Umbilical cord (tissue), 2 donors: ENCODE measurements around the gene RFX3. TPM values are rescaled to one million over a fixed set of nuclear protein-coding genes. Genes with fewer than 3 reads are reported as not detected.

Experiments used
- DNase-seq: peaks from one replicate; pipeline ENCODE4 v3.0.0-alpha.2; 2015; ENCODE audit warnings: low spot score
- total RNA-seq: library from RNA; depleted of rRNA; stranded (reverse); fragments of >200 nt; gene quantifications from one replicate; pipeline ENCODE4 v1.2.3, GENCODE V29; 2014; ENCODE audit warnings: low replicate concordance; ENCODE audit not compliant: insufficient read depth

The RFX3 gene
- total RNA-seq, 1 donor from 2014 or later, result 11.3 TPM

DNA sequence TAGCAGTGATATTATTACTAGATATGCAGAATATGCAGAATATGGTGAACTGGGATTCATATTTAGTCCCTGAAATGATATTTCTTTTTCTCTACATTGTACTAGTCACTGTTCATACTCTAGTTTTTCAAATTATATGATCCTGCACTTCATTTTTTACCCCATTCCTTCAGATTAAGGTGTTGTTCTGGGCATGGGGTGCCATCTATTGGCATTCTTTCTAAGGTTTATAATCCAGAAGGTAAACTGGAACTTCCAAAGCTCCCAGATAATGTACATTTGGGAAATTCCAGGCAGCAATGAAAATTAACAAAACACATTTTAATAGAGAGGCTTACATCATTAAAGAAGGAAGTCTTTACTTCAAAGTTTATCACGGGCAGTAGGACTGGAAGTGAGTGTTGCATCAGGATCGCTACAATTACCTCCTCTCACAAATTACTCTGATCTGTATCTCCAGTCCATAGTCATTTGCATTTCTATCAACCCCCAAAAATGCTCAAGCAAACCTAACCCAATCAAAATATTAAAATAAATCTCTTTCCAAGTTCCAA lies 12.5 kb downstream of the RFX3 start:
- DNase-seq, result no peak

DNA sequence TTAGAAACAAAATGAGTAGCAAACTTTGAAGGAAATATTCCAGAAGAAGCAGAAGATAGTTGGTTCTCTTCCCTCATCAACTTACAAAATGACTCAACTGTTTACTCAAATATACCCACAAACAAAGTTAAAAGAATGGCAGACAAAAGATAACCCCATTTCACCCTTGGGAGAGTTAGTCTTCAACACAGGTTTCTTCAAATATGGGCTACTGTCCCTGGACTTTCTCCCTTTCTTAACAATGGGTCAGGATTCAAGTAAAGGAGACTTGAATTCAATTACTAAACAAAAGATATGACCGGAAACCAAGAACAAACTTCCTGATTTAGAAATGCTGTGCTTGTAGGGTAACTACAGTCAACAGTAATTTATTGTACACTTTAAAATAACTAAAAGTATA lies 14.2 kb downstream of the RFX3 start:
- no peak for DNase-seq

DNA sequence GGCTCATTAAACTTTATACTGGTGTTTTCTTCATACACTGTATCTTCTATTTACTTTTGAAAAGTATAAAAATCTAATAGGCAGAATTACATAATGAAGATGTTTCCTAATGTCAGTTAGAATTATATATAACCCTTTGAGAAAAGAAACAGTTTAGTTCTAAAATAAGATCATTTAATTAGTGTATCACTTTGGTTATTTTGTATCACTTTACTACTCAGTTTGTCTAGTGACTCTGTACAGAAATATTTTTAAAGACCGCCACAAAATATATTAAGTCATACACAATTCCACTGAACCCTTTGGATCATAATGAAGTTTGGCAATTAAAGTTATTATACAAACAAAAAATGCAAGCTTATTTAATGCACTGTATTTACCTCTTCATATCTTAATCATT lies 15.0 kb downstream of the RFX3 start:
- no peak for DNase-seq

GRCh38 chr9:3509926-3510325 lies 15.9 kb downstream of the RFX3 start:
- DNase-seq, result no peak

DNA sequence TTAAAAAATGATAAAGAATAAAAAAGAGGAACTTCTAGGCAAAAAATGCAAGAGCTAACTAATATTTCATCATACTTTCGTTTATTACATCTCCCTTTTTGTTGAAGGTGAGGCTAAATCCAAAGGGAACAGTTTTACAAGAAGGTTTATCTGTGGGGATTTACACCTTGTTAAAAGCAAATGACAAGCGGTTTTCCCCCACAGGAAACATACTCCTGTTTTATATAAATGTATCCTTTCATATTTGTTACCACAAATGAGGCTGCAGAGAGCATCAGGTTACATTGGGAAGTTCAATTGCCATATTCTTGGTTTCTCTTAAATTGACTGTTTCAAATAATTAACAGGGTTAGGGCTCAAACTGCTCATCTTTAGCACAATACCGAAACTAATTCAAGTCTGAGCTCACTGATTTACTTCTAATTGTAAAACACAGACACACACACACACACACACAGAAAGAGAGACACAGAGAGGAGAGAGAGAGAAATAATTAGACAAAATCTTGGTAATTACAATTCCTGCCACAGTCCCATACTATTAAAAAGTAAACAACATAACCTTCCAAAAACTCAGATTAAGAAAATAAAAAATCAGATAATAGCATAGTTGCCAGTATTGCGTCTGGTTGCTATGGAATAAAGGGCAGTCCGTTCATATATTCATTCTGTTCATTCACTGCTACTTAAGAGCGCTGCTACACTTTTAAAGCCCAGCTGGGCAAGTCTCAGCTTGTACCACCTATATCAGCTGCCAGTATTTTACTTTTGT lies 17.1 kb downstream of the RFX3 start:
- peak; percentile 14 for DNase-seq

- DNase-seq, result no peak
These were observed 17.7 kb downstream of the RFX3 start for GRCh38 chr9:3508078-3508431.

- DNase-seq, result peak; percentile 3
These were observed 18.3 kb downstream of the RFX3 start for GRCh38 chr9:3507395-3508077.

- DNase-seq, result no peak
These were observed 19.6 kb downstream of the RFX3 start for GRCh38 chr9:3506164-3506563.

GRCh38 chr9:3502560-3503398 lies 23.0 kb downstream of the RFX3 start:
- no peak for DNase-seq

- DNase-seq, result no peak
These were observed 25.8 kb downstream of the RFX3 start for GRCh38 chr9:3500044-3500443.

- DNase-seq, result no peak
These were observed 27.1 kb downstream of the RFX3 start for GRCh38 chr9:3498691-3499090.

GRCh38 chr9:3497857-3498256 lies 27.9 kb downstream of the RFX3 start:
- no peak for DNase-seq

DNA sequence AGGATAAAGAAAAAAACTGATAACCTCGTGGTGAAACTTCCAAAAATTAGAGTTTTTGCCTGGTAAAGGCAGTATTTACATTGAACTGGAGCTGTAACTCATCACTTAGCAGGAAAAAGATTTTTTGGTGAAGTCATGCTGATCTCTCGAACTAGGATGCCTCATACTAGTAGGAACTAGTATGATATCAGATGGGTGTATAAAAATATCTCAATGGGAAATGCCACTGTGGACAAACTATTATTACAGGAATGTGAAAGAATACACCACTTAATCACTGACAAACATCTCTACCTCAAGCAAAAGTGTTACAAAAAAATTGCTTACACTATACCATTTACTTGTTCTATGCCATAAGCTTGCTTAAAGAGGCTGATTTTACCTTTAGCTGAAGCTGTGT lies 28.4 kb downstream of the RFX3 start:
- no peak for DNase-seq

GRCh38 chr9:3495855-3496254 lies 29.9 kb downstream of the RFX3 start:
- DNase-seq, result no peak

DNA sequence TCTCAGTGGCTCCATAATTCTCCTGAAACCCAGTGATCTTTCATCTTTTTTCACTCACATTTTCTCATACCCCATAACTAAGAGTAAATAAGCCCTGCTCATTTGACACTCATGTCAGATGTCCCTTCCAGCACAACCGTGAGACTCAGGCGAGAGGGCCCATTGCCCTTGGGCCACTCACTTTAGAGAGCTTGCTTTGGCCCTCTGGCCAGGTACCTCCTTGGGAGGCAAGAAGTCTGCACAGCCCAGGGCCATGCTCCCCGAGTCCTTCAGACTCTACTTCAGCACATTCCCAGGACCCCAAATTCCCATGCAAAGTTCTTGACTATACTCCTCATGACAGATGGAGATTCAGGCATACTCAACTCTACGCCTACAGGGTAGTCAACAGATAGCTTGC lies 33.6 kb downstream of the RFX3 start:
- no peak for DNase-seq

DNA sequence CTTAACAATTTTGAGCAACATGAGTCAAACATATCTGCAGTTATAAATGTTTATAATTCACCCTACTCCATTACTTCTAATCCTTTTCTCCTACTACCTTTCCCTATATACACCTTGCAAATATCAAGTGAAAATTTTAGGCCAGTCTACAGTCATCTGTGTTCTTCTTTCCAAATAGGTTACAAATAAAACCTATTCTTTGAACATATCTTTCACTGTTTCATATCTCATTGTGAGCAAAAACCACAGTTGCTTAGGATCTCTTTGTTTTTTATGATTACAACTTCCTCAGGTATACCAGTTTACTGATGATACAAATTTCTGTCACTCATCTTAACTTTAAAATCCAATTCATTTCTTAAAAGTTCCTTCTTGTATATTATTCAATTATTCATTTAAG lies 34.4 kb downstream of the RFX3 start:
- no peak for DNase-seq

DNA sequence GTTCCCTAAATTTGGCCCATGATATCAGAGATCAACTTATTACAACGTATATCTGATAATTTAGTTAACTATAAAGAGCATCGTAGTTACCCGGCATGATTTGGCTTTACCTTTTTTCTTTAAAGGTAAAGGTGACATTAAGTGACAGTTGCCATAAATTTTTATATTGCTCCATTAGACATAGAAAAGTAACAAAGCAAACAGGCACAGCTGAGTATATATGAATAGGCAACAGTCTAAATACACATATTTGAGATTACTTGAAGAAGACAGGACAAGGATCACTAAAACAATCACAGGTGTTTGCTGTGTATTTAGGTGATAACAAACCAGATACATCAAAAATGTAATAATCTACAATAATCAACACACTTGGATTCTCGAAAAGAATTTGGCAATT lies 34.8 kb downstream of the RFX3 start:
- no peak for DNase-seq

- no peak for DNase-seq
These were observed 43.2 kb downstream of the RFX3 start for GRCh38 chr9:3482578-3482977.

DNA sequence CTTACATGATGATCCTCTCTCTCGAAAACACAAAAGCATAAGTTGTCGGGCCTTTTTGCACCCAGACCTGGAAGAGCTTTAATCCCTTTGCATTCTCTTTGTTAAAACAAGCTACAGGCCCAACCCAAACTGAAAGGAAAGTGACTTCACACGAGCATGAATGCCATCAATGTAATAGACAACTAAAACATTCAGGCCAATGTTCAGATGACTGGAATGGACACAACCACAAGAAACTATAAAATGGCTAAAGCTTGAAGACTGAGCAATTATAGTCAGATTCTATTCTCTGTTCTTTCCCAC lies 45.5 kb downstream of the RFX3 start:
- DNase-seq, result no peak

DNA sequence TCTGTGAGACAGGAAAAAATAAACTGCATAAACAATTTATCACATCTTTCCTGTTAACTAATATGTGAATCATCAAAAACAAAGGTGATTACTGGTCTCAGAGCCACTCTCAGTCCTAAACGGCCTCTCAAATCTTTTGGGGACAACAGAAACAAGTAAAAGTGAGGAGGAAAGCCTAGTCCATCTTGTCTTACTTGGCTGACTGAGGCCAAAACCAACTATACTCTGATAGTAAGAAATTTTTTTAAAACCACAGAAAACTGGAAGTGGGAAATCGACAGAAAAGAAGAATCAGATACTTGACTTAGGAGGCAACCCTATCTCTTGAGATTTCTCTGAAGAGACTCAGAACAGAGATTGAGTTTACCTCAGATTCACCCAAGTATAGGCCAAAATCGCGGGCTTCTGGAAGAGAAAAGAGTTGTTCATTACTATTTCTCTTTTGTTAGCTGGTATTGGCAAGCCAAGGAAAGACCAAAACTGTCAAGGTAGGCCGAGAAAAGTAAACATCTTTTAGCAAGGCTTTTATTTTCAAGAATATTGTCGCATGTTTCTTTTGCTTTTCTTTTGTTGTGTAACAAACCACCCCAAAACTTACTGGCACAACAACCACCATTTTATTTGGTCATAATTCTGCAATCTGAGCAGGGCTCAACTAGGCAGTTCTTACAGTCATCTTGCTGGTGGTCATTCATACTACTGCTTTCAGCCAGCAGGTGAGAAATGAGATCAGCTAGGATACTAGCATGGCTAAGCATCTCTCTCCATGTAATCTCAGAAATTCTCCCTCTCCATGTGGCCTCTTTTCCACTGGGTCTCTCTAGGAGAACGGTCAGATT lies 46.1 kb downstream of the RFX3 start:
- no peak for DNase-seq

- no peak for DNase-seq
These were observed 47.2 kb downstream of the RFX3 start for GRCh38 chr9:3478549-3478953.
